HG02938 (cell line): ENCODE results near the gene MYOCOS.

ENCODE experiments used
- ATAC-seq: cut with Tn5 transposase; IDR thresholded peaks from one replicate; pipeline ENCODE4 v1.9.1; 2021; ENCODE audit warnings: mild to moderate bottlenecking, moderate library complexity; ENCODE audit not compliant: unreplicated experiment

The MYOCOS gene

GRCh38 chr1:171623651-171624331, 1.7 kb downstream of the MYOCOS start:
- no peak for ATAC-seq

GRCh38 chr1:171625225-171625624, 3.2 kb downstream of the MYOCOS start:
- no peak for ATAC-seq

- no peak for ATAC-seq
Observed at GRCh38 chr1:171627020-171627419, 5.0 kb downstream of the MYOCOS start.

GRCh38 chr1:171628225-171628624, 6.2 kb downstream of the MYOCOS start:
- no peak for ATAC-seq

DNA sequence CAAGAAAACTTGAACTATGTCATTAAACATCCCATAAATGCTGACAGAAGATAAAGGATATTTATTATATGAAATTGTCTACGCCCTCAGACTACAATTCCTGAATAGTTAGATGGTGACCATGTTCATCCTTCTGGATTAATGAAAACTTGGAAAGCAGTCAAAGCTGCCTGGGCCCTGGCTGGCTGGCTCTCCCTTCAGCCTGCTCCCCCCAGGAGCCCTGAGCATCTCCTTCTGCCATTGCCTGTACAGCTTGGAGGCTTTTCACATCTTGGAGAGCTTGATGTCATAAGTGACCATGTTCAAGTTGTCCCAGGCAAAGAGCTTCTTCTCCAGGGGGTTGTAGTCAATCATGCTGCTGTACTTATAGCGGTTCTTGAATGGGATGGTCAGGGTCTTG, 13.6 kb downstream of the MYOCOS start:
- no peak for ATAC-seq

- no peak for ATAC-seq
Observed at GRCh38 chr1:171636141-171636540, 14.1 kb downstream of the MYOCOS start.

DNA sequence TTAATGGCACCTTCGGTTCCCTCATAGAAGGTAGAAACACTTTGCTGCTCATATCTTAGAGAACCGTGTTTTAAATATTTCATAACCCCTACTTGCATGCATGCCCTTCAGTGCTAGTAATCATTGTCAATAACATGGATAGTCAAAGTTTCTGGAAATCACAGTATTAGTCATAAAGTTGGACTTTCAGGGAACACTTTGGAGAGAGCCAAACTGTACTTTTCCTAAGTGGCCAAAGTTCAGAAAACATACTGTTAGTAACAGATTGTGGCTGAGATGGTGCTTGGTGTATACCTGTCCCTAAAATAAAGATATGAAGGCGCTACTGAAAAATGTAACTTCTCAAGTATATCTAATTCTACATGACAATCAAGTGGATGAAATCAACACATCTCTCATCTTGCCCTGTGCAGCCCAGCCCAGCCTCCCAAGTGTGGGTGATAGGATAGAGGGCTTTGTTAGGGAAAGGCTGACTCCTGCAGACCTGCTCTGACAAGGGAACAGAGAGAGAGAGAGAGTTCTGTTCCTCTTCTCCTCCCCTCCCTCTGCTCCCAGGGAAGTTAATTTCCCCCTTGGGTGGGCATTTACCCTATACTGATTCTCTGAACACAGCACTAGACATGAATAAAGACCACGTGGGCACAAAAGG, 16.0 kb downstream of the MYOCOS start:
- ATAC-seq: no peak

DNA sequence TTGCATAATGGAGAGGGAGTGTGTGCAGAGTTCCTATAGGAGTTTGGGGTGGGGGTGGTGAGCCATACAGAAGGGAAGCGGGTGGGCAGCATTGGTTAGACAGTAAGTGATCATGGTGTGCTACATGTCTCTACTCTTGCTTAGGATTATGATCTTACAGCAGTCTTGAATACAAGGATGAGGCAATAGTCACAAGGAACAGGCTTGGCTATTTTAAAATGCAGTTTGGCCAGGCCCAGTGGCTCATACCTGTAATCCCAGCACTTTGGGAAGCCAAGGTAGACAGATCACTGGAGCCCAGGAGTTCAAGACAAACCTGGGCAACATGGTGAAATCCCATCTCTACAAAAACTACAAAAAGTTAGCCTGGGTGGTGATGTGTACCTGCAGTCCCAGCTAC, 18.2 kb downstream of the MYOCOS start:
- no peak for ATAC-seq

DNA sequence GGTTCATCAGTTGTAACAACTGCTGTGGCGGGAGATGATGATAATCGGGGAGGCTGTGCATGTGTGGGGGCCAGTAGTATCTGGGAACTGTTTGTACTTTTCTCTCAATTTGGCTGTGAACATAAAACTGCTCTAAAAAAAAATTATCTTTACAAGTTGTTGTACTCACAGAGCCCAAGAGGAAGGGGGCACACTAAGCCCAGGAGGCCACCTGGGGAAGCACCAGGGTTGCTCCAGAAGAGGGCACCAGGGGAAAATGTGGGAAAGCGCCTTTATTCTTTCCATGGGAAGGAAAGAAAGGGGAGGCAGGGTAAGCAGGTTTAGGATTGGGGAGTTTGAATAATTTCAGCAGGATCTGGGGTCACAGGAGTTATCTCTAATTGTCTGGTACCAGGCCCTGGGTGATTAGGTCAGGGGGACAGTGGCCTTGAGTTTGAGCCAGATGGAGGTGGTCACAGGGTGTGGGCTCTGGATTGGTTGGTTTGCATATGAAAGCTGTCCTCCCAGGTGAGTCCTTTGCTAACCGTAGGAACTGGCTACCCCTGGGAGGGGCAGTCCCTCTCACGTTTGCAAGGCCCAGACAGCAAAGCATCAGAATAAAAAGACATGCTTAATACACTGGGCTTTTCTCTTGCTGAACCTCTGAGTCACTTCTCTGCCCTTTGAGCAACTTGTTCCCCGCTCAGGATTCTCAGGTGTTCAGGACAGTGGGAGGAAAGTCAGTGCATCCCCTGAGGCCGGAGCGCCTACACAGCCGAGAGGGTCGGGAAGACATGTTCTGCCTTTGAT, 19.2 kb downstream of the MYOCOS start:
- no peak for ATAC-seq

DNA sequence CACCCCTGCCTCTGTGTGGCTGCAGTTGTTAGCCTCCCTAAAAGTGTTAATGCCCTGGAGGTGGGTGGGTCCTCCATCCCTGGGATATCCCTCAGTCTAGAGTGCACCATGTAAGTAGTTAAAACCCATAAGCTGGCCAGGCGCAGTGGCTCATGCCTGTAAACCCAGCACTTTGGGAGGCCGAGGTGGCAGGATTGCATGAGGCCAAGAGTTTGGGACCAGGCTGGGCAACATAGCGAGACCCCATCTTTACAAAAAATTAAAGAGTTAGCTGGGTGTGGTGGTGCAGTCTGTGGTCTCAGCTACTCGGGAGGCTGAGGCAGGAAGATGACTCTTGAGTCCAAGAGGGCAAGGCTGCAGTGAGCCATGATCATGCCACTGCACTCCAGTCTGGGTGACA, 20.2 kb downstream of the MYOCOS start:
- ATAC-seq: no peak

DNA sequence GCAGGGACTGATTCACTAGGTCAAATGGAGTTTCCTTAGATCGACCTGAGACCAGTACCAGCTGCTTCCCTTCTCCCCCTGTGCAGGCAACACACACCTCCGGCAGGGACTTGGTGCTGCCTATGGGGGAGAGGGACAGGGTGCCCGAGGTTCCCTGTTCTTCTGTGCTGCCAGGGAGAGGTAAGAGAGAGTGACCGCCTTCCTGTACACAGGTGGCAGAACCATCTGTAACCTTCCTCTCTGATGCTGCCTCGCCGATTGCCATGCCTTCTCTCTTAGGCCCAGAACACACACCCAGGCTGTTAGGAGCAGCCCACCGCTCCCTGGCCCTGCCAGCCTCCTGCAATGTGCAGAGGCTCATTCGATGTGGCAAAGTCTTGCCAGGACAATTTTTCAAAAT, 21.1 kb downstream of the MYOCOS start:
- ATAC-seq: no peak

DNA sequence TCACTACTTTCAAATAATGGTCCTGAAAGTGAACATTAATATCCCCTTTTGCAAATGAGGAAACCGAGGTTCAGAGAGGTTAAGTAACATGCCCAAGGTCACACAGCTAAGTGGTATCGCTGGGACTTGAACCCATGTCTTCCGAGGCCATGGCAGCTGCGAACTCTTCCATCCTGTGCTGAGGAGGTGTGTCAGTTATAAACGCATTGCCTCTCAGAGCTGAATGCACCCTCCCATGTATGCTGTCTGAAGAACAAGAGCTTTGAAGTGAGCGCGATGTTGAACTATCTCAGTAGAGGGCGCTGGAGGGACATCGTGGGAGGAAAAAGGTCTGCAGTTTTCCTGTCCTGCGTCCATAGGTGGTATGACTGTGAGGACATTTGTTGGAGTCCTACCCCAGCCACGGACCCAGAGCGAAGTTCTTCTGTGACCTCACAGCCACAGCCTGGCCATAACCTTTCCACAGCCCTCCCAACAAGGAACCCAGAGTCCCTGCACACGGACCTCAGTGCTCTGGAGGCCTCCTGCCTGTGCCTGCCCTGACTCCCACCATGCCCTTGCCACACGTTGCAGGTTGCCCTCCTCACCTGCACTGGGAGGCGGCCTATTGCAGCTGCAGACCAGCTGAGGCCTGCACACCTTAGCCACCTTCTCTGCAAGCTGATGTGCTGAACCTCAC, 22.9 kb downstream of the MYOCOS start:
- ATAC-seq: no peak

DNA sequence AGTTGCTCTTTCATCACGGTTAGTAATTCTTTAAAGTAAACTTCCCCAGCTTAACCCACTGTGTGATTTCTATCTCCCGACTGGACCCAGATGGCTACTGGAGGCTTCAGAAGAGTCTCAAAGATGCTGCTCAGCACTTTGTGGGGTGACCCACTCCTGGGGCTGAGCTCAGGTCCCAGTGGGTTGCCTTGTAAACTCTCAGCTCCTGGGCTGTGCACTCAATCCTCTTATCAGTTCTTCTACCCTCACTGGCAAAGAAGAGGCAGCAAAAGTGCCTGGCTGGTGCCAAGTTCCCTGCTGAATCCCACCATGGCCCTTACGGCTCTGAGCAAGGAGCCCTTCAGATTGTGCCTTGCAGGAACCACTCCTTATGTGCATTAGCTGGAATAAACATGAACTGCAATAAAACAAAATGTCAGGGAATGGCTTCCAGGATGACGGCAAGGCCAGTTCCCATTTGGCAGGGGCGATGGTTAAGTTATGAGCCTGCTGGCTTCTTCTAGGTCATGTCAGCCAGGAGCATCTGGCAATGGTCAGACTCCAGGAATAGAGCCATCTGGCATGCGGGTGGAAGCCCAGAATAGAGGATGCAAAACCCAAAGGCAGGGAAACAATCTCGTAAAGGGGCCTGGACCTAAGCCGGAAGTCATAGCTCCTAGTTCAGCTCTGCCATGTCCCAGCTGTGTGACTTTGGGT, 23.7 kb downstream of the MYOCOS start:
- ATAC-seq: no peak

- no peak for ATAC-seq
Observed at GRCh38 chr1:171646249-171646560, 24.2 kb downstream of the MYOCOS start.

GRCh38 chr1:171652234-171652822, 30.3 kb downstream of the MYOCOS start, which contains the start of gene MYOC:
Gene MYOC (minus strand): TSS chr1:171652688. CDS start chr1:171652611, 77 bp downstream.
- no peak for ATAC-seq

GRCh38 chr1:171653796-171654195, 31.8 kb downstream of the MYOCOS start:
- no peak for ATAC-seq

DNA sequence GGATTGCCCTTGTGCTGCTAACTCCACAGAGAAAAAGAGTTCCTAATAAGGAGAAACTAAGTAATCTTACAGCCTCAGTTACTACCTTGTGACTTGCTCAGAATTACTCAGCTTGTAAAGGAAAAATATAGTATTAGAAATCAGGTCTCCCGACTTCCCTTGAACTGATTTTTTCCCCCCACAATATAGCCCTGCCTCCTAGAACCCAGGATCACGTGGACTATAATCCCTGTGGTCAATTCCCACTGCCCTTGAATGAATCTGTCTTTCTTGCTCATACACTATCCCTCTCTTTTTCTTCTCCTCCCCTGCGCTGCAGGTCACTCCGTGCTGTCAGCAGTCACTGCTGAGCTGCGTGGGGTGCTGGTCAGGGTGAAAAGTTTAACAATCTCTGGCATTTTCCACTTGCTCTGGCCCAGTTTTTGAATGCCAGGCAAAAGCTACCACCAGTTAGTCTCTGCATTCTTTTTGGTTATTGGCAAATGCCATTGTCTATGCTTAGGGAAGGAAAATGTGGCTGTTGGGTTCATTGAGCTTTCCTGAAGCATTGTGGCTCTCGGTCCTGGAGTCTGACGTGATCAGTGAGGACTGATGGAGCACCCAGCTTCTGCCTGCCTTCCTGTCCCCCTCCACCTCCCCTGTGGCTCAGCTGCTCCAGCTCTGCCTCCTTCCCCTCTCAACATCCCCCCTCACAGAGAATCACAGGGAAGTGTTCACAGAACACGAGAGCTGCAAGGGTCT, 32.3 kb downstream of the MYOCOS start:
- no peak for ATAC-seq

GRCh38 chr1:171654942-171655745, 33.1 kb downstream of the MYOCOS start:
- ATAC-seq: no peak

- ATAC-seq: no peak
Observed at GRCh38 chr1:171655746-171656116, 33.7 kb downstream of the MYOCOS start.
